ENCODE results near the gene SLC2A6.

SLC2A6 gene

GRCh38 chr9:133437753-133438531 is 41.0 kb downstream of the SLC2A6 start:
- no peak for DNase-seq (ENCODE audit: low spot score)

DNA sequence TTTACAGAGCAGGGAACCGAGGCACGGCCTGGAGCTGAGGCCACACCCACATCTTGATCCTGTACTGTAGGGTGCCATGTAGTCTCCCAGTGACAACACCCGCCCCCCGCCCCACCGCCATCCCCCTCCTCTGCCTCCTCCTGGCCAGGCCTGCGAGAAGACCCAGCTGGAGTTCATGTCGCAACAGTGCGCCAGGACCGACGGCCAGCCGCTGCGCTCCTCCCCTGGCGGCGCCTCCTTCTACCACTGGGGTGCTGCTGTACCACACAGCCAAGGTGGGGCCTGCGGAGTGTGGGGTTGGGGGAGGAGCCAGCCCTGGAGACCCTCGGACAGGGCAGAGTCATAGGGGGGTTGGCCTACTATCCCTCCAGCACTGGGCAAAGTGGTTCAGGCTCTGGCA is 42.2 kb downstream of the SLC2A6 start:
- no peak for DNase-seq (ENCODE audit: low spot score)

DNA sequence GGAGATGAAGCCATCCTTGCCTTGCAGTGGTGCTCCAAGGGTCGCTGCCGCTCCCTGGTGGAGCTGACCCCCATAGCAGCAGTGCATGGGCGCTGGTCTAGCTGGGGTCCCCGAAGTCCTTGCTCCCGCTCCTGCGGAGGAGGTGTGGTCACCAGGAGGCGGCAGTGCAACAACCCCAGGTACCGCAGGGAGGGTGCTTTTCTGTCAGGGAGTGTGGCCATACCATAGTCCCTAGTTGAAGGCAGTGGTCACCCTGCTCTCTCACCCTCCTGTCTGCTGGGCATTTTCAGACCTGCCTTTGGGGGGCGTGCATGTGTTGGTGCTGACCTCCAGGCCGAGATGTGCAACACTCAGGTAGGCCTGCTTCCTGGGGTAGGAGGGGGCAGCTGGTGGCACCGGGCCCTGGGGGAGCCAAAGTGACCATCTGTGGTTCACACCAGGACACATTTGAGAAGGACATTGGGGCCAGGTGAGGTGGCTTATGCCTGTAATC is 45.5 kb downstream of the SLC2A6 start:
- no peak for DNase-seq (ENCODE audit: low spot score)

DNA sequence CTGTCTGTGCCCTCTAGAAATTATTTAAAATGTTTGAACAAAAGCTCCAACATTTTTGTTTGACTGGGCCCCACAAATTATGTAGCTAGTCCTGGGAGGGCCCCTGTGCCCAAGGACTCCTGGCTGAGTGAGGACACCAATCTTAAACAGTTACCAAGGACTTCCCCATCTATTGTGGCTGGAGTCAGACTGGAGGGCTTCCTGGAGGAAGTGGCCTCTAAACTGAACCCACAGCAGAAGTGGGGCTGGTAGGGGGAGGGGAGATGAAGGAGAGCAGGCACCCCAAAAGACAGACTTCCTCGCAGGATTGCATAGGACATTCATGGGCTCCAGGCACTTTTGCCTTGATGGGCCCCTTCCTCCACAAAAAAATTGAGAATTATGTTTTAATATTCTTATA is 48.7 kb downstream of the SLC2A6 start:
- DNase-seq (ENCODE audit: low spot score) = no peak

DNA sequence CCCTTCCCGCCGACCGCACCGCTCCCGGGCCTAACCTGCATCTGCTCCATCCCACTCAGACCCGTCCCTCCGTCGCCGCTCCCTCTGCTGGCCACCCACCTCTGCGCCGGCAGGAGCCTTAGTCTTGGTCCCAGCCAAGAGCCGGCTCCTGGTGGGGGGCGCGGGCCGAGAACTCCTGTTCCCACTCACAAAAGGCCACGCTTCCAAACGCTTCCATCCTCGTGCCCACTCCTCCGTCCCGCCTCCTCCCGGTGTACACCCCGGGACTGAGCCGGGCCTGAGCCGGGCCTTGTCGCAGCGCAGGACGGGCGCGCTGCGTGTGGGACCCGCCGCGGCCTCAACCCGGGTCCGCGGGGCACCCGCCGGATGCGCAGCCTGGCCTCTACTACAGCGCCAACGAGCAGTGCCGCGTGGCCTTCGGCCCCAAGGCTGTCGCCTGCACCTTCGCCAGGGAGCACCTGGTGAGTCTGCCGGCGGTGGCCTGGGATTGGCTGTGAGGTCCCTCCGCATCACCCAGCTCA is 49.2 kb downstream of the SLC2A6 start:
- DNase-seq (ENCODE audit: low spot score) = peak; percentile 68

GRCh38 chr9:133429214-133429613 is 49.7 kb downstream of the SLC2A6 start:
- DNase-seq (ENCODE audit: low spot score) = no peak

- DNase-seq (ENCODE audit: low spot score) = peak; percentile 51
Observed at GRCh38 chr9:133428617-133429101, 50.2 kb downstream of the SLC2A6 start.

DNA sequence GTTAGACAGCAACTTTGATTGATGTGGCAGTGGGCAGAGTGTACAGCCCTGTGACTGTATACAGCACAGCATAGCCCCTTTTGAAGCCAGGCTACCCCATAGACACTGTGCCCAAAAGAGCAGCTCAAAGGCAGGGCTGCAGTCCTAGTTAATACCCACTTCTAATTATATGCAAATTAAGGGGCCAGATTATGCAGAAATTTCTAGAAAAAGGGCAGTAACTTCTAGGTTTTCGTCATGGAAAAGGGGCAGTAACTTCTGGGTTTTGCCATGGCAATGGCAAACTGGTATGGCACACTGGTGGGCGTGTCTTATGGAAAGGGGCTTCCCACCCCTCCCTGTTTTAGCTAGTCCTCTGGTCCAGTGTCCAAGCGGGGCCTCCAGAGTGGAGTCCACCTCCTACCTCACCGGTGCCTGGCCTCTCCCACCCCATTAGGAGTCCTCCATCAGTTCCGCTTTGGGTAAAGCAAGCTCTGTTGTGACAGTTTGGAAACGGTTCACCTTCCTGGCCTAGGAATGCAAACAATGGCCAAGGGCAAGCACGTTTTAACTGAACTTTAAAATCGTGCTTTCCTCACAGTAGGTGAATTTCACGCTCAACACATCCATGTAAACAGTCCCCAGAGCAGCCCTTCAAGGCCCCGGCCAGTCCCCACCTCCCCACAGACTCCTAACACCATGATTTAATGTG is 51.1 kb downstream of the SLC2A6 start:
- DNase-seq (ENCODE audit: low spot score) = no peak

DNA sequence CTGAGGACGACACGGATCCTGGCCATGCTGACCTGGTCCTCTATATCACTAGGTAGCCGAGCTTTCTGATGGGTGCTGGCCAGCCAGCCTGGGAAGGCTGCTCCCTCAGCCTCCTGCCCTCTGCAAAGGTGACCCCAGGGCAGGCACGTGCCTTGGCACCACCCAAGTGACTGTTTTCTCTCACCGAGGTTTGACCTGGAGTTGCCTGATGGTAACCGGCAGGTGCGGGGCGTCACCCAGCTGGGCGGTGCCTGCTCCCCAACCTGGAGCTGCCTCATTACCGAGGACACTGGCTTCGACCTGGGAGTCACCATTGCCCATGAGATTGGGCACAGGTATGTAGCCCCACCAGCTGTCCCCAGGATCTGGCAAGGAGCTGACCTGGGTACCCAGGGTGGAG is 52.9 kb downstream of the SLC2A6 start:
- DNase-seq (ENCODE audit: low spot score) = no peak

DNA sequence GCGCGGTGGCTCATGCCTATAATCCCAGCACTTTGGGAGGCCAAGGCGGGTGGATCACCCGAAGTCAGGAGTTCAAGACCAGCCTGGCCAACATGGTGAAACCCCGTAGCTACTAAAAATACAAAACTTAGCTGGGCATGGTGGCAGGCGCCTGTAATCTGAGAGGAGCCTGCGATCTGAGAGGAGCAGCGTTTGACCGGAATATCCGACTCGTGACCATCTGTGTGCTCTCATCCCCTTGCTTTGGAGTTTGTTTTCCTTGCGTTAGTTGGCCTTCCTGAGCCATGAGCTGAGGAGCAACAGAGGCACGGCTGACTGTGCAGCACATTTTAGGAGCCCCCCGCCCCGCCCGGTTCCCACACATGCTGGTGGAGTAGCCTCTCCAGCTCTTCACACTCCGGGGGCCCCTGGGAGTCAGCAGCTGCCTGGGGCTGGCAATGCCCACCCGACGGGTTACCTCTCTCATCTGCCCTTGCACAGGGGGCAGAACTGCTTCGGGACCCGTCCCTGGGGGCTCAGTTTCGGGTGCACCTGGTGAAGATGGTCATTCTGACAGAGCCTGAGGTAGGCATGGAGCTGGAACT is 53.8 kb downstream of the SLC2A6 start:
- no peak for DNase-seq (ENCODE audit: low spot score)

DNA sequence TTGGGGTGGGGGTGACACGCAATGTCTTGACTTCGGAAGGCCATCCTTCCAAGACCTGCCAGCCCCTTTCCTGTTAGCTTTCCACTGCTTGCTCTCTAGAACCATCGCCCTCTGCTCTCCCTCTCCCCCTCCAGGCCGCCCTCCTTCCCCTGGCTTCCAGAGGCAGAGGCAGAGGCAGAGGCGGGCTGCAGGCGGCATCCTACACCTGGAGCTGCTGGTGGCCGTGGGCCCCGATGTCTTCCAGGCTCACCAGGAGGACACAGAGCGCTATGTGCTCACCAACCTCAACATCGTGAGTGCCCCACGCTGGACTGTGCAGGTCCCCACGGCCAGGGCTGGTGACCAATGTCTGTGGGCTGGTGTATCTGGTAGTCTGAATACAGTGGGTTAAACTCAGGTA is 54.7 kb downstream of the SLC2A6 start:
- no peak for DNase-seq (ENCODE audit: low spot score)

- DNase-seq (ENCODE audit: low spot score) = peak; percentile 75
Observed at GRCh38 chr9:133423216-133423615, 55.7 kb downstream of the SLC2A6 start.

GRCh38 chr9:133421615-133422542 is 57.0 kb downstream of the SLC2A6 start, which contains the start of gene ADAMTS13:
Gene ADAMTS13 (plus strand): TSS chr9:133422367. CDS start chr9:133422444, 77 bp downstream.
- DNase-seq (ENCODE audit: low spot score) = no peak

All from AG08396 (cell line).